GM18951 (cell line): ENCODE results near the gene AGPS.
"Not testable (repeated sequence)": the region's sequence is repeated elsewhere in the genome, so short reads cannot be mapped to it uniquely, and the experiment has no call there.

Experiments
- POLR2A ChIP-seq: IDR thresholded peaks from 4 replicates; pipeline ENCODE4 v1.6.1; 2011; ENCODE audit warnings: mild to moderate bottlenecking; ENCODE audit not compliant: insufficient read length, insufficient read depth; ENCODE audit errors: extremely low read depth
- in situ Hi-C: fragments of 300-500 bp; cut with MboI; formaldehyde crosslinking; loops from one replicate; pipeline ENCODE4 v1.12.0; 2022; ENCODE audit warnings: low sequenced_read_pairs, mixed read lengths, inconsistent platforms; ENCODE audit not compliant: unreplicated experiment

Gene AGPS

GRCh38 chr2:177392373-177393202 is at the start of gene AGPS:
AGPS (plus strand) TSS chr2:177392773; CDS start chr2:177392790, 17 bp downstream.
- TF ChIP-seq POLR2A = peak; percentile 90
- in situ Hi-C loops = no loop called here

GRCh38 chr2:177343773-177344172 is 48.8 kb upstream of the AGPS start:
- in situ Hi-C loops = loop anchor here (10.0 kb wide), 1 partner anchor 71 kb away; no protein-coding TSS in a partner anchor
- no peak for TF ChIP-seq POLR2A

DNA sequence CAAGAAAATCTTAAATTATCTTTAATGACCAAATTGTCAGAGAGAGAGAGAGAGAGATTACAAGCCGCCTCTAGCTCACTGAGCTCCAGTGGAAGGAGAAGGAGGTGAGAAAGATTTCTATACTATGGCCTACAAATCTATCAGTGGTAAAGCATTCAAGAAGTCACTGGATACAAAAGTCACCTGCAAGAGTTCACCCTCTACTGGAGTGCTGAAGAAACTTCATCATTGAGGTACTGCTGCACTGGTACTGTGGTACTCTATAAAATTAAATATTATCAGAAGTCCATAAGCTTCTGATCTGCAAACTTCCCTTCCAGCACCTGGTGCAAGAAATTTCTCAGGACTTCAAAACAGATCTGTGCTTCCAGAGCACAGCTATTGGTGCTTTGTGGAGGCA is 48.3 kb upstream of the AGPS start:
- no peak for TF ChIP-seq POLR2A

GRCh38 chr2:177346192-177346591 is 46.4 kb upstream of the AGPS start:
- in situ Hi-C loops = loop anchor here (10.0 kb wide), 1 partner anchor 69 kb away; no protein-coding TSS in a partner anchor

More for the DNA sequence above, 48.3 kb upstream of the AGPS start:
- in situ Hi-C loops = loop anchor here (10.0 kb wide), 1 partner anchor 70 kb away; no protein-coding TSS in a partner anchor

GRCh38 chr2:177347570-177347969 is 45.0 kb upstream of the AGPS start:
- in situ Hi-C loops = loop anchor here (10.0 kb wide), 1 partner anchor 67 kb away; no protein-coding TSS in a partner anchor

More at GRCh38 chr2:177346192-177346591, 46.4 kb upstream of the AGPS start:
- no peak for TF ChIP-seq POLR2A

GRCh38 chr2:177348118-177348654 is 44.4 kb upstream of the AGPS start:
- no peak for TF ChIP-seq POLR2A
- in situ Hi-C loops = loop anchor here (10.0 kb wide), 1 partner anchor 67 kb away; no protein-coding TSS in a partner anchor

More at GRCh38 chr2:177347570-177347969, 45.0 kb upstream of the AGPS start:
- no peak for TF ChIP-seq POLR2A

DNA sequence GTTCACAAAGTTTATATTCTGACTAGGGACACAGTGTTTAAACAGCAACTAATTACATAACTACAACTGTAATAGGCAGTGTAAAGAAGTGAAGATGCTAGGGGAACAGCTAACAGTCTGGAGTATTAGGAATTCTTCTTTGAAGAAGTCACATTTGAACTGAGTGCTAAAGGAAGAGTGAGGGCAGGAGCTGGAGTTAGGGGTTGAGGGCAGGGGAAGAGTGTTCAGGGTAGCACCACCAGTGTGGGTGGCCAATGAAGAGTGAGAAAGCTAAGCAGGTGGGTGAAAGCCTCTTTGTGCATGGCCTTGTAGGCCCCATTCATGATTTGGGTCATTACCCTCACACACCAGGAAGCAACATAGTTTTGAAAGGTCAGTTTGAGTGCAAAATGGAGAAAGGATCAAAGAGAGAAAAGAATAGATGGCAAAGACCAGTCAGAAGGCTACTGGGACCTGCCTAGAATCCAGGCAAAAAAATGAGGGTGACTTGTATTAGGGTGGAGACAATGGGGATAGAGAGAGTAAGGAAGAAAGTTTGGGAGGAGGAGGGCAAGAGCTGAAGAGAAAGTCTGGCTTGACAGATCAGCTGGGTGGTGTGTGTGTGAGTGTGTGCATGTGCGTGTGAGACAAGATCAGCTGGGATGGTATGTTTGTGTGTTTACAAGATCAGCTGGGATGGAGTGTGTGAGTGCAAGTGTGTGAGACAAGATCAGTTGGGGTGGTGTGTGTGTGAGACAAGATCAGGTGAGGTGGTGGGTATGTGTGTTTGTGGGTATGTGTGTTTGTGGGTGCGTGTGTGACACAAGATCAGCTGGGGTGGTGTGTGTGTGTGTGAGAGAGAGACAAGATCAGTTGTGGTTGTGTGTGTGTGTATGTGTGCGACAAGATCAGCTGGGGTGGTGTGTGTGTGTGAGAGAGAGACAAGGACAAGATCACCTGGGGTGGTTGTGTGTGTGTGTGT is 43.6 kb upstream of the AGPS start:
- TF ChIP-seq POLR2A = no peak
- in situ Hi-C loops = loop anchor here (10.0 kb wide), 1 partner anchor 66 kb away; no protein-coding TSS in a partner anchor

DNA sequence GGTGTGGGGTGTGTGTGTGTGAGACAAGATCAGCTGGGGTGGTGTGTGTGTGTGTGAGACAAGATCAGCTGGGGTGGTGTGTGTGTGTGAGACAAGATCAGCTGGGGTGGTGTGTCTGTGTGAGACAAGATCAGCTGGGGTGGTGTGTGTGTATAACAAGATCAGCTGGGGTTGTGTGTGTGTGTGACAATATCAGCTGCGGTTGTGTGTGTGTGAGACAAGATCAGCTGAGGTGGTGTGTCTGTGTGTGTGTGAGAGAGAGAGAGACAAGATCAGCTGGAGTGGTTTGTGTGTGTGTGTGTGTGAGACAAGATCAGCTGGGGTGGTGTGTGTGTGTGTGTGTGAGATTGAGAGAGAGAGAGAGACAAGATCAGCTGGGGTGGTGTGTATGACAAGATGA is 41.9 kb upstream of the AGPS start:
- in situ Hi-C loops = not testable (repeated sequence)

DNA sequence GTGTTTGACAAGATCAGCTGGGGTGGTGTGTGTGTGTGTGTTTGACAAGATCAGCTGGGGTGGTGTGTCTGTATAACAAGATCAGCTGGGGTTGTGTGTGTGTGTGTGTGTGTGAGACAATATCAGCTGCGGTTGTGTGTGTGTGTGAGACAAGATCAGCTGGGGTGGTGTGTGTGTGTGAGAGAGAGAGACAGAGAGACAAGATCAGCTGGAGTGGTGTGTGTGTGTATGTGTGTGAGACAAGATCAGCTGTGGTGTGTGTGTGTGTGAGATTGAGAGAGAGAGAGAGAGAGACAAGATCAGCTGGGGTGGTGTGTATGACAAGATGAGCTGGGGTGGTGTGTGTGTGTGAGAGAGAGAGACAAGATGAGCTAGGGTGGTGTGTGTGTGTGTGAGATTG is 41.5 kb upstream of the AGPS start:
- in situ Hi-C loops = not testable (repeated sequence)

- in situ Hi-C loops = no loop called here
- no peak for TF ChIP-seq POLR2A
Observed at GRCh38 chr2:177352441-177353186, 40.0 kb upstream of the AGPS start.

DNA sequence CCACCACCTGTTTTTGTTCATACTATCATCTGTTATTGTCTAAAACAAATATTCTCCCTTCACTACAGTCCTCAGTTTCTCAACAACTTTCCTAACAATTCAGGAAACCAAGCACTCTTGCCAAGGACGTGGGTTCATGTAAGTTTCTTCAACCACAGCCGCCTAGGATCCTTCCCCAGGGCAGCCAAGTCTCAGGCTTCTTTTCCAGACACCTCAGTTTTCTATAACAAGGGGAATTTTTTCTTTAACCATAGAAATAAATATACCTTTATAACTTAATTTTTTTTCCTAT is 39.4 kb upstream of the AGPS start:
- TF ChIP-seq POLR2A = no peak
- in situ Hi-C loops = no loop called here

DNA sequence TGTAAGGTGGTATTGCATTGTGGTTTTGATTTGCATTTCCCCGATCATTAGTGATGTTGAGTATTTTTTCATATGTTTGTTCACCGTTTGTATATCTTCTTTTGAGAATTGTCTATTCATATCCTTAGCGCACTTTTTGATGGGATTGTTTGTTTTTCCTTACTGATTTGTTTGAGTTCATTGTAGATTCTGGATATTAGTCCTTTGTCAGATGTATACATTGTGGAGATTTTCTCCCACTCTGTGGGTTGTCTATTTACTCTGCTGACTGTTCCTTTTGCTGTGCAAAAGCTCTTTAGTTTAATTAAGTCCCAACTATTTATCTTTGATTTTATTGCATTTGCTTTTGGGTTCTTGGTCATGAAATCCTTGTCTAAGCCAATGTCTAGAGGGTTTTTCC is 38.0 kb upstream of the AGPS start:
- in situ Hi-C loops = not testable (repeated sequence)

DNA sequence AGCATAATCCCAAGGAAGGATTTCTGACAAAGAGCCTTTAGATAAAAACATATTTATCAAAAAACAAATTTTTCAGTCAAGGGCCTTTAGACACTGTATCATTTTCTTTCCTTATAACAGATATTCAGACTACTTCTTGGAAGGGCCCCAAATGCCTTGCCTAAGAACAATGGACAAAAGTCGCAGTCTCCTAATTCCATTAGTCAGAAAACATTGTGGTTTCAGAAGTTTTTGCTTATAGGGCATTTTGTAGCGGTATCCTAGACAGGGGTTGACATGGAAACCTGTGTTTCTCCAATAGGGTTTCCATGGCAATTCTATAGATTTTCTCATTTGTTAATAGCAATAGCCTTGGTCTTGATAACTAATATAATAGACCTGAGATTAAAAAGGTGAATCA is 36.7 kb upstream of the AGPS start:
- in situ Hi-C loops = no loop called here
- no peak for TF ChIP-seq POLR2A
